GM23338 (cell line): ENCODE results near the gene DONSON. TPM values are rescaled to one million over a fixed set of nuclear protein-coding genes. Genes with fewer than 3 reads are reported as not detected.

Experiments used
- ATAC-seq: fragments of 200-7000 bp; cut with Tn5 transposase; 3 replicates; pipeline ENCODE4 v1.9.1; 2020
- DNase-seq: peaks from one replicate; pipeline ENCODE4 v3.0.0-alpha.2; 2015; ENCODE audit warnings: low spot score
- H2AFZ ChIP-seq: fragments of 200-600 bp; sonication (generic); 2 replicates; pipeline ENCODE4 v1.8.0; 2016; ENCODE audit warnings: antibody characterized with exemption, mild to moderate bottlenecking, moderate library complexity
- H3F3A ChIP-seq: fragments of 200-600 bp; sonication (generic); replicated peaks from 2 replicates; pipeline ENCODE4 v1.8.0; 2017; ENCODE audit warnings: antibody characterized with exemption, mixed run types, low read depth
- H3K27ac ChIP-seq: fragments of 200-600 bp; sonication (generic); 2 replicates; pipeline ENCODE4 v1.6.1; 2016; ENCODE audit warnings: low read depth
- H3K27me3 ChIP-seq: fragments of 200-600 bp; sonication (generic); 2 replicates; pipeline ENCODE4 v1.8.0; 2016; ENCODE audit warnings: mild to moderate bottlenecking, mixed run types, moderate library complexity; ENCODE audit not compliant: insufficient read depth
- H3K36me3 ChIP-seq: fragments of 200-600 bp; sonication (generic); 2 replicates; pipeline ENCODE4 v1.8.0; 2016; ENCODE audit warnings: mild to moderate bottlenecking; ENCODE audit not compliant: insufficient read depth
- H3K4me1 ChIP-seq: fragments of 200-600 bp; sonication (generic); 2 replicates; pipeline ENCODE4 v1.8.0; 2016; ENCODE audit warnings: mild to moderate bottlenecking, moderate library complexity; ENCODE audit not compliant: insufficient read depth
- H3K4me2 ChIP-seq: fragments of 200-600 bp; sonication (generic); 2 replicates; pipeline ENCODE4 v1.7.1; 2017; ENCODE audit warnings: mixed run types
- H3K4me3 ChIP-seq: fragments of 200-600 bp; sonication (generic); 2 replicates; pipeline ENCODE4 v1.6.1; 2016; ENCODE audit warnings: mixed run types
- H3K79me2 ChIP-seq: fragments of 200-600 bp; sonication (generic); replicated peaks from 2 replicates; pipeline ENCODE4 v1.8.0; 2017; ENCODE audit warnings: mild to moderate bottlenecking; ENCODE audit not compliant: insufficient read depth
- H3K9me2 ChIP-seq: fragments of 200-600 bp; sonication (generic); 2 replicates; pipeline ENCODE4 v1.8.0; 2017; ENCODE audit not compliant: insufficient read depth
- H4K20me1 ChIP-seq: fragments of 200-600 bp; sonication (generic); replicated peaks from 2 replicates; pipeline ENCODE4 v1.8.0; 2017; ENCODE audit warnings: mild to moderate bottlenecking; ENCODE audit not compliant: insufficient read depth
- H3K27ac Mint-ChIP-seq: 2 replicates; pipeline ENCODE4 v1.8.0; 2020; ENCODE audit warnings: inconsistent platforms, mild to moderate bottlenecking, moderate library complexity, mixed read lengths
- H3K27me3 Mint-ChIP-seq: 3 replicates; pipeline ENCODE4 v1.8.0; 2022; ENCODE audit warnings: low read depth, mild to moderate bottlenecking, moderate library complexity, mixed read lengths, inconsistent platforms; ENCODE audit not compliant: insufficient read depth, poor library complexity
- H3K36me3 Mint-ChIP-seq: 3 replicates; pipeline ENCODE4 v1.8.0; 2021; ENCODE audit warnings: low read depth, mild to moderate bottlenecking, inconsistent platforms, moderate library complexity, mixed read lengths
- H3K4me1 Mint-ChIP-seq: 3 replicates; pipeline ENCODE4 v1.8.0; 2020; ENCODE audit warnings: mild to moderate bottlenecking, inconsistent platforms, mixed read lengths
- H3K4me3 Mint-ChIP-seq: 3 replicates; pipeline ENCODE4 v1.8.0; 2021; ENCODE audit warnings: moderate library complexity, mild to moderate bottlenecking, inconsistent platforms, mixed read lengths
- H3K9me3 Mint-ChIP-seq: 3 replicates; pipeline ENCODE4 v1.8.0; 2020; ENCODE audit warnings: moderate library complexity, mild to moderate bottlenecking, inconsistent platforms, mixed read lengths
- CREB1 ChIP-seq: fragments of 250-450 bp; sonication (Bioruptor Pico); IDR thresholded peaks from 2 replicates; pipeline ENCODE4 v1.5.0; 2020; ENCODE audit warnings: low read depth, mild to moderate bottlenecking, moderate library complexity
- CTCF ChIP-seq, 2 experiments: fragments of 200-600 bp in 1 of 2; sonication (generic) in 1 of 2; conservative IDR thresholded peaks; 2 replicates each; pipeline versions ENCODE4 v1.5.1 to v1.6.1; 2016 to 2017; ENCODE audit warnings: antibody characterized with exemption in 2 of 2, low read depth in 2 of 2, mild to moderate bottlenecking in 2 of 2, moderate library complexity in 1 of 2
- ETS1 ChIP-seq: IDR thresholded peaks from 2 replicates; pipeline ENCODE4 v1.6.1; 2016; ENCODE audit warnings: antibody characterized with exemption
- EZH2 ChIP-seq: fragments of 200-600 bp; sonication (generic); IDR thresholded peaks from one replicate; pipeline ENCODE4 v1.8.0; 2017; ENCODE audit warnings: antibody characterized with exemption, mild to moderate bottlenecking, low read depth; ENCODE audit not compliant: unreplicated experiment
- EZH2phosphoT487 ChIP-seq: fragments of 200-600 bp; sonication (generic); IDR thresholded peaks from one replicate; pipeline ENCODE4 v1.8.1; 2018; ENCODE audit warnings: antibody characterized with exemption; ENCODE audit not compliant: unreplicated experiment
- JUNB ChIP-seq: IDR thresholded peaks from one replicate; pipeline ENCODE4 v1.6.1; 2016; ENCODE audit warnings: antibody characterized with exemption; ENCODE audit not compliant: unreplicated experiment
- NANOG ChIP-seq: IDR thresholded peaks from 2 replicates; pipeline ENCODE4 v1.6.1; 2016; ENCODE audit warnings: antibody characterized with exemption, borderline replicate concordance
- POLR2AphosphoS5 ChIP-seq: IDR thresholded peaks from 2 replicates; pipeline ENCODE4 v1.6.1; 2016; ENCODE audit warnings: antibody characterized with exemption, low read depth
- REST ChIP-seq: IDR thresholded peaks from one replicate; pipeline ENCODE4 v1.6.1; 2018; ENCODE audit warnings: antibody characterized with exemption; ENCODE audit not compliant: unreplicated experiment
- STAT1 ChIP-seq: IDR thresholded peaks from one replicate; pipeline ENCODE4 v1.6.1; 2016; ENCODE audit warnings: antibody characterized with exemption; ENCODE audit not compliant: unreplicated experiment
- ZNF114 ChIP-seq: fragments of 250-450 bp; sonication (Bioruptor Pico); IDR thresholded peaks from 2 replicates; pipeline ENCODE4 v1.5.0; 2020; ENCODE audit warnings: mild to moderate bottlenecking, moderate library complexity
- ZNF331 ChIP-seq: fragments of 250-450 bp; sonication (Bioruptor Pico); IDR thresholded peaks from 2 replicates; pipeline ENCODE4 v1.5.0; 2020; ENCODE audit warnings: low read depth, mild to moderate bottlenecking, moderate library complexity
- ZNF462 ChIP-seq: fragments of 250-450 bp; sonication (Bioruptor Pico); IDR thresholded peaks from 2 replicates; pipeline ENCODE4 v1.5.0; 2020; ENCODE audit warnings: mild to moderate bottlenecking, moderate library complexity
- polyA plus RNA-seq: library from polyadenylated mRNA; unstranded; fragments of >200 nt; fragmentation: Nextera tagmentation; extraction: Ambion mirVana; gene quantifications from 2 replicates; pipeline ENCODE4 v1.2.1, GENCODE V29; 2016
- total RNA-seq: library from RNA; depleted of rRNA; stranded (reverse); fragments of >200 nt; shearing (Covaris generic); gene quantifications from 2 replicates; pipeline ENCODE4 v1.2.3, GENCODE V29; 2014

Gene DONSON
- total and polyA plus RNA-seq, 2 experiments from 2014 or later: 32.9 to 35.2 TPM

GRCh38 chr21:33587792-33588484 is 546 bp downstream of the DONSON start:
- H3K4me3 ChIP-seq: peak overlapping the region; percentile 87
- Mint-ChIP-seq H3K4me1 (peaks cover 11% of the 10 kb centered on the region), H3K4me3 (peak overlapping the region; percentile 88), H3K9me3 (no peaks in the 10 kb centered on the region), H3K36me3 (peaks cover 25% of the 10 kb centered on the region; the same call in 2 of the 3 replicates), H3K27me3 (peaks cover 9% of the 10 kb centered on the region), H3K27ac (peak overlapping the region; percentile 74; the same call in 1 of the 2 replicates)
- H3K4me1 ChIP-seq: peaks cover 14% of the 10 kb centered on the region; the same call in 1 of the 2 replicates
- no peak overlapping the region for H3K27ac ChIP-seq
- DNase-seq: peak; percentile 57
- H3K79me2 ChIP-seq: peaks cover 24% of the 10 kb centered on the region
- peak; percentile 65 for ATAC-seq
- H3K27me3 ChIP-seq: 0 out of 2 replicates have a peak, but pooled peaks cover 8% of the 10 kb centered on the region
- H3K9me2 ChIP-seq: no peaks in the 10 kb centered on the region
- TF ChIP-seq ZNF114 (CRISPR knock-in tag) (no peak), ZNF462 (CRISPR knock-in tag) (no peak), REST (no peak), EZH2 (no peak), ETS1 (no peak), STAT1 (no peak), CTCF (conservative IDR thresholded peaks at IDR 0.05; ENCODE audit: low read depth in 2 of 2) (no peak), NANOG (no peak), CREB1 (CRISPR knock-in tag) (no peak), POLR2AphosphoS5 (no peak), JUNB (no peak), EZH2phosphoT487 (no peak), ZNF331 (CRISPR knock-in tag) (no peak)
- 0 out of 2 replicates have a peak, but pooled peaks cover 7% of the 10 kb centered on the region for H3K36me3 ChIP-seq
- 0 out of 2 replicates have a peak, but pooled peaks cover 8% of the 10 kb centered on the region for H4K20me1 ChIP-seq
- H2AFZ ChIP-seq: peak overlapping the region; percentile 92
- H3F3A ChIP-seq: peaks cover 11% of the 10 kb centered on the region; the same call in 1 of the 2 replicates
- peak overlapping the region; percentile 91 for H3K4me2 ChIP-seq
